Measurements from ENCODE around the gene ZC3H10. TPM values are rescaled to one million over a fixed set of nuclear protein-coding genes. Genes with fewer than 3 reads are reported as not detected.

Gene ZC3H10
- total and polyA plus RNA-seq, 4 experiments from 2014 or later = 0.27 to 19.6 (median 10.1) TPM

GRCh38 chr12:56157201-56158028, 39.3 kb downstream of the ZC3H10 start:
- H3K27me3 ChIP-seq (ENCODE audit: insufficient read depth, low read length) = no peaks in the 10 kb centered on the region
- peak; percentile 71 to 82 (median 75) for DNase-seq
- Mint-ChIP-seq H3K27ac (peak overlapping the region; percentile 96 to 100 (median 99)), H3K4me3 (peak overlapping the region; percentile 93 to 100 (median 97)), H3K36me3 (peaks cover 22 to 40% of the 10 kb centered on the region in 2 donors), H3K4me1 (peaks cover 30 to 68% (median 43%) of the 10 kb centered on the region in 4 donors), H3K9me3 (no peaks in the 10 kb centered on the region), H3K27me3 (no peaks in the 10 kb centered on the region)
- H3K36me3 ChIP-seq (ENCODE audit: insufficient read depth, low read length) = peaks cover 25% of the 10 kb centered on the region
- CTCF ChIA-PET (ENCODE audit: partially characterized antibody) = interaction anchor here (1.7 to 3.9 kb wide), 4 partner anchors 29 to 38 kb away, joined by 6 to 24 read pairs (median 12); partner anchors contain the start of genes ESYT1, SMARCC2 and ZC3H10
- POLR2A ChIA-PET (ENCODE audit: partially characterized antibody) = interaction anchor here (0.6 to 10.8 kb wide), 11 partner anchors 9 to 292 kb away, joined by 3 to 236 read pairs (median 7); partner anchors contain the start of genes ESYT1, RPL41, SMARCC2 and TIMELESS
- H3K4me1 ChIP-seq (ENCODE audit: insufficient read depth, low read length) = peaks cover 49% of the 10 kb centered on the region
- peak overlapping the region; percentile 53 to 76 for H3K4me3 ChIP-seq (ENCODE audit: low read length in 2 of 2)
- no peaks in the 10 kb centered on the region for H3K9me3 ChIP-seq (ENCODE audit: control insufficient read depth in 1 of 2, low read length in 2 of 2)
- H3K27ac ChIP-seq (ENCODE audit: low read depth, low read length) = peak overlapping the region; percentile 97
- intact Hi-C loops (cut with micrococcal nuclease) = loop anchor here (1.0 to 2.0 kb wide), 4 partner anchors 29 to 67 kb away; partner anchors contain the start of genes ESYT1, NABP2 and RNF41

GRCh38 chr12:56158029-56158925, 40.2 kb downstream of the ZC3H10 start, which contains the start of gene MYL6:
Gene MYL6, plus strand, starts transcription at chr12:56158359. Its CDS starts 43 bp downstream, at chr12:56158402.
- Mint-ChIP-seq H3K36me3 (peaks cover 23 to 49% of the 10 kb centered on the region in 2 donors), H3K4me3 (peak within 1 kb of the TSS; percentile 93 to 100 (median 97)), H3K27ac (peak within 1 kb of the TSS; percentile 96 to 100 (median 99)), H3K9me3 (no peaks in the 10 kb centered on the region), H3K27me3 (no peaks in the 10 kb centered on the region), H3K4me1 (peaks cover 28 to 64% (median 37%) of the 10 kb centered on the region in 4 donors)
- H3K36me3 ChIP-seq (ENCODE audit: insufficient read depth, low read length) = peaks cover 34% of the 10 kb centered on the region
- peak; percentile 88 to 98 (median 91) for DNase-seq
- CTCF ChIA-PET (ENCODE audit: partially characterized antibody) = interaction anchor here (0.6 to 2.5 kb wide), 12 partner anchors 16 to 72 kb away, joined by 3 to 16 read pairs (median 4); partner anchors contain the start of genes ESYT1, RNF41, SMARCC2 and ZC3H10
- POLR2A ChIA-PET (ENCODE audit: partially characterized antibody) = interaction anchor here (0.7 to 10.8 kb wide), 13 partner anchors 14 to 291 kb away, joined by 3 to 236 read pairs (median 7); partner anchors contain the start of genes ESYT1, PA2G4, RNF41 and RPL41
- H3K4me3 ChIP-seq (ENCODE audit: low read length in 2 of 2) = peak within 1 kb of the TSS; percentile 86 to 89
- H3K4me1 ChIP-seq (ENCODE audit: insufficient read depth, low read length) = peaks cover 40% of the 10 kb centered on the region
- no peaks in the 10 kb centered on the region for H3K27me3 ChIP-seq (ENCODE audit: insufficient read depth, low read length)
- peak within 1 kb of the TSS; percentile 97 for H3K27ac ChIP-seq (ENCODE audit: low read depth, low read length)
- H3K9me3 ChIP-seq (ENCODE audit: control insufficient read depth in 1 of 2, low read length in 2 of 2) = no peaks in the 10 kb centered on the region
- intact Hi-C loops (cut with micrococcal nuclease) = loop anchor here (1.0 to 2.0 kb wide), 2 partner anchors 30 to 63 kb away; partner anchors contain the start of genes ESYT1 and RNF41

- peaks cover 28 to 65% (median 37%) of the 10 kb centered on the region in 4 donors for H3K4me1 Mint-ChIP-seq
- H3K27me3 Mint-ChIP-seq = no peaks in the 10 kb centered on the region
- POLR2A ChIA-PET (ENCODE audit: partially characterized antibody) = interaction anchor here (0.7 to 10.8 kb wide), 13 partner anchors 10 to 201 kb away, joined by 3 to 236 read pairs (median 7); partner anchors contain the start of genes ESYT1, PA2G4, RNF41 and RPL41
- peak overlapping the region; percentile 97 for H3K27ac ChIP-seq (ENCODE audit: low read depth, low read length)
- peak; percentile 19 to 48 (median 24) for DNase-seq
- peaks cover 38% of the 10 kb centered on the region for H3K4me1 ChIP-seq (ENCODE audit: insufficient read depth, low read length)
- intact Hi-C loops (cut with micrococcal nuclease) = loop anchor here (1.0 to 2.0 kb wide), 2 partner anchors 31 to 62 kb away; partner anchors contain the start of genes ESYT1 and RNF41
- no peaks in the 10 kb centered on the region for H3K9me3 Mint-ChIP-seq
- CTCF ChIA-PET (ENCODE audit: partially characterized antibody) = interaction anchor here (0.6 to 2.5 kb wide), 13 partner anchors 15 to 63 kb away, joined by 3 to 16 read pairs (median 4); partner anchors contain the start of genes ESYT1, RNF41, SMARCC2 and ZC3H10
- peaks cover 28 to 56% of the 10 kb centered on the region in 2 donors for H3K36me3 Mint-ChIP-seq
- peak overlapping the region; percentile 86 to 89 for H3K4me3 ChIP-seq (ENCODE audit: low read length in 2 of 2)
- no peaks in the 10 kb centered on the region for H3K9me3 ChIP-seq (ENCODE audit: control insufficient read depth in 1 of 2, low read length in 2 of 2)
- H3K36me3 ChIP-seq (ENCODE audit: insufficient read depth, low read length) = peaks cover 41% of the 10 kb centered on the region
- H3K4me3 Mint-ChIP-seq = peak overlapping the region; percentile 93 to 100 (median 97)
- peak overlapping the region; percentile 96 to 100 (median 99) for H3K27ac Mint-ChIP-seq
- H3K27me3 ChIP-seq (ENCODE audit: insufficient read depth, low read length) = no peaks in the 10 kb centered on the region
Observed at GRCh38 chr12:56158926-56159461, 40.9 kb downstream of the ZC3H10 start.

- Histone ChIP-seq H3K4me3 (ENCODE audit: low read length in 2 of 2) (peak overlapping the region; percentile 86 to 89), H3K36me3 (ENCODE audit: insufficient read depth, low read length) (peaks cover 41% of the 10 kb centered on the region), H3K27ac (ENCODE audit: low read depth, low read length) (peak overlapping the region; percentile 97), H3K27me3 (ENCODE audit: insufficient read depth, low read length) (no peaks in the 10 kb centered on the region), H3K9me3 (ENCODE audit: control insufficient read depth in 1 of 2, low read length in 2 of 2) (no peaks in the 10 kb centered on the region), H3K4me1 (ENCODE audit: insufficient read depth, low read length) (peaks cover 38% of the 10 kb centered on the region)
- Mint-ChIP-seq H3K27ac (peak overlapping the region; percentile 96 to 100 (median 99)), H3K4me3 (peak overlapping the region; percentile 93 to 100 (median 97)), H3K36me3 (peaks cover 34 to 62% of the 10 kb centered on the region in 2 donors), H3K9me3 (no peaks in the 10 kb centered on the region), H3K4me1 (peaks cover 28 to 65% (median 37%) of the 10 kb centered on the region in 4 donors), H3K27me3 (no peaks in the 10 kb centered on the region)
- DNase-seq = no peak
- ChIA-PET POLR2A (ENCODE audit: partially characterized antibody) (interaction anchor here (0.6 to 10.8 kb wide), 14 partner anchors 9 to 200 kb away, joined by 3 to 236 read pairs (median 6); partner anchors contain the start of genes ESYT1, PA2G4, RNF41 and RPL41), CTCF (ENCODE audit: partially characterized antibody) (interaction anchor here (0.6 to 2.5 kb wide), 11 partner anchors 17 to 63 kb away, joined by 3 to 16 read pairs (median 4); partner anchors contain the start of genes ESYT1, RNF41, SMARCC2 and ZC3H10)
- intact Hi-C loops (cut with micrococcal nuclease) = loop anchor here (2.0 kb wide), 1 partner anchor 61 kb away; the partner anchor contains the start of gene RNF41
Observed at GRCh38 chr12:56159482-56160192, 41.6 kb downstream of the ZC3H10 start.

- peaks cover 38% of the 10 kb centered on the region for H3K4me1 ChIP-seq (ENCODE audit: insufficient read depth, low read length)
- H3K36me3 ChIP-seq (ENCODE audit: insufficient read depth, low read length) = peaks cover 45% of the 10 kb centered on the region
- Mint-ChIP-seq H3K36me3 (peaks cover 34 to 66% of the 10 kb centered on the region in 2 donors), H3K4me1 (peaks cover 28 to 64% (median 37%) of the 10 kb centered on the region in 4 donors), H3K27ac (peak overlapping the region; percentile 96 to 100 (median 99)), H3K27me3 (no peaks in the 10 kb centered on the region), H3K4me3 (peak overlapping the region; percentile 93 to 100 (median 97)), H3K9me3 (no peaks in the 10 kb centered on the region)
- no peaks in the 10 kb centered on the region for H3K27me3 ChIP-seq (ENCODE audit: insufficient read depth, low read length)
- CTCF ChIA-PET (ENCODE audit: partially characterized antibody) = interaction anchor here (1.0 to 3.2 kb wide), 11 partner anchors 8 to 44 kb away, joined by 4 to 16 read pairs (median 8); partner anchors contain the start of genes ESYT1, MYL6B, RPL41 and SMARCC2
- intact Hi-C loops (cut with micrococcal nuclease) = no loop called here
- peak; percentile 64 to 85 (median 73) for DNase-seq
- peak overlapping the region; percentile 86 to 89 for H3K4me3 ChIP-seq (ENCODE audit: low read length in 2 of 2)
- H3K9me3 ChIP-seq (ENCODE audit: control insufficient read depth in 1 of 2, low read length in 2 of 2) = no peaks in the 10 kb centered on the region
- peak overlapping the region; percentile 97 for H3K27ac ChIP-seq (ENCODE audit: low read depth, low read length)
- POLR2A ChIA-PET (ENCODE audit: partially characterized antibody) = interaction anchor here (0.6 to 10.8 kb wide), 12 partner anchors 12 to 307 kb away, joined by 3 to 236 read pairs (median 8); partner anchors contain the start of genes ESYT1, PA2G4, RNF41 and RPL41
Observed at GRCh38 chr12:56160193-56160763, 42.2 kb downstream of the ZC3H10 start.

Data from CD4-positive, alpha-beta memory T cell (primary cell).